Upper lobe of left lung (tissue), 4 donors: ENCODE measurements around the gene USF2.

Experiments used
- POLR2A ChIP-seq, 4 donors: fragments of 450-650 bp; IDR thresholded peaks; one replicate each; pipeline ENCODE4 v1.5.1; 2016 to 2017; ENCODE audit warnings: antibody characterized with exemption in 4 of 4, mild to moderate bottlenecking in 2 of 4
- POLR2AphosphoS5 ChIP-seq, 2 donors: sonication (generic); formaldehyde crosslinking; IDR thresholded peaks; one replicate each; pipeline ENCODE4 v1.5.1; 2017; ENCODE audit warnings: antibody characterized with exemption in 2 of 2
- TF ChIP-seq, protein P1 (sequence below), 6 experiments: fragments of 450-650 bp in 4 of 6; fragments of 200-600 bp in 2 of 6; sonication (generic) in 2 of 6; IDR thresholded peaks; one replicate each; pipeline ENCODE4 v1.5.1; 2016 to 2019; ENCODE audit warnings: antibody characterized with exemption in 6 of 6

DNA sequence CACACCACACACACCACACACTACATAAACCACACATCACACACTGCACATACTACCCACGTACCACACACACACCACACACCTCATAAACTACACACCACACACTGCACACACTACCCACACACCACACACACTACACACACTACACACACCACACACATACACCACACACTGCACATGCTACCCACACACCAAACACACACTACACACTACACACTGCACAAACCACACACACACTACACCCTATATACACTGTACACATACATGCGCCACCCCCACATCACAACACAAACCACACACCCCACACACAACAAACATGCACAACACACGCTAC is 28.7 kb downstream of the USF2 start:
- TF ChIP-seq, protein P1, sequence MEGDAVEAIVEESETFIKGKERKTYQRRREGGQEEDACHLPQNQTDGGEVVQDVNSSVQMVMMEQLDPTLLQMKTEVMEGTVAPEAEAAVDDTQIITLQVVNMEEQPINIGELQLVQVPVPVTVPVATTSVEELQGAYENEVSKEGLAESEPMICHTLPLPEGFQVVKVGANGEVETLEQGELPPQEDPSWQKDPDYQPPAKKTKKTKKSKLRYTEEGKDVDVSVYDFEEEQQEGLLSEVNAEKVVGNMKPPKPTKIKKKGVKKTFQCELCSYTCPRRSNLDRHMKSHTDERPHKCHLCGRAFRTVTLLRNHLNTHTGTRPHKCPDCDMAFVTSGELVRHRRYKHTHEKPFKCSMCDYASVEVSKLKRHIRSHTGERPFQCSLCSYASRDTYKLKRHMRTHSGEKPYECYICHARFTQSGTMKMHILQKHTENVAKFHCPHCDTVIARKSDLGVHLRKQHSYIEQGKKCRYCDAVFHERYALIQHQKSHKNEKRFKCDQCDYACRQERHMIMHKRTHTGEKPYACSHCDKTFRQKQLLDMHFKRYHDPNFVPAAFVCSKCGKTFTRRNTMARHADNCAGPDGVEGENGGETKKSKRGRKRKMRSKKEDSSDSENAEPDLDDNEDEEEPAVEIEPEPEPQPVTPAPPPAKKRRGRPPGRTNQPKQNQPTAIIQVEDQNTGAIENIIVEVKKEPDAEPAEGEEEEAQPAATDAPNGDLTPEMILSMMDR (IDR thresholded peaks at IDR 0.05) = no peak
- TF ChIP-seq POLR2A (IDR thresholded peaks at IDR 0.05) (no peak), POLR2AphosphoS5 (IDR thresholded peaks at IDR 0.05) (no peak)
